Frontal cortex (tissue), 4 donors: ENCODE results near the gene SMAD2. TPM values are rescaled to one million over a fixed set of nuclear protein-coding genes. Genes with fewer than 3 reads are reported as not detected.

Source experiments
- DNase-seq, 2 donors: peaks; one replicate each; pipeline ENCODE4 v3.0.0; 2012; ENCODE audit warnings: low spot score in 2 of 2
- FAIRE-seq: peaks from 2 replicates; lab custom pipeline; 2012; peaks lifted over from hg19 to GRCh38; lab: Jason Lieb, UNC
- total RNA-seq: library from RNA; depleted of rRNA; stranded (reverse); fragments of >200 nt; gene quantifications from one replicate; pipeline ENCODE4 v1.2.3, GENCODE V29; 2014
- donor health status: control.
- donor health status: control.
- donor health status: control.

The SMAD2 gene
- total RNA-seq, 1 donor from 2014 or later = 45.2 TPM

- DNase-seq = no peak
- no peak for FAIRE-seq
Measured at GRCh38 chr18:47901624-47902362, 28.7 kb downstream of the SMAD2 start.

DNA sequence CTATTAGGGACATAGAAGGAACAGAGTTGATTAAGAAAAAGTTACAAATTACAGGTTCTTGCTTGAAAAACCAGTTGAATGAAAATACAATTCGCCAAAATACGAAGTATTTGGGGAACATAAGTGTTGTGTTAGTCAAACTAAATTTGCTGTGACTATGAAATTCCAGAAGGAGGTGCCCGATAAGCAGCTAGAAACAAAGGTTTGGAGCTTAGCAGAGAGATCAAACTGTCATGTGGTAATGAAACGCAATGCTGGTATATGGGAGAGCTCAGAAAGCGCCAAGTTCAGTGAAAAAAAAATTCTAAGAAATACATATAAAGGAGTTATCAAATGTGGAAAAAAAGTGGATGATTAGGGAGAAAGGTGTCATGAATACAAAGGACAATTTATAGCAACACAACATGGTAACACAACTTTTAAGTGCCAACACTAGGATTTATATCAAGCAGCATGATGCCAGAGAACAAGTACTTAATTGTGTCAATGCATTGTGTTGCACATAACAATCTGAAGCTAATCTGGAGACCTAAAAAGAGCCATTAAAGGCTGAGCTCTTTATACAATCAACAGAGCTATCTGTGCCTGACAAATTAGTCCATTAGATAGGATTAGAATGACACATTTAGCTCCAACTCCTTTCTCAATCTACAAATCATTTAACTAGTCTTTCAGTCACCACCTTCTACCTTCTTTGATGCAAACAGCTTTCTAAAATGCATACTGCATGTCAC is 31.2 kb downstream of the SMAD2 start:
- FAIRE-seq = no peak
- DNase-seq = no peak

DNA sequence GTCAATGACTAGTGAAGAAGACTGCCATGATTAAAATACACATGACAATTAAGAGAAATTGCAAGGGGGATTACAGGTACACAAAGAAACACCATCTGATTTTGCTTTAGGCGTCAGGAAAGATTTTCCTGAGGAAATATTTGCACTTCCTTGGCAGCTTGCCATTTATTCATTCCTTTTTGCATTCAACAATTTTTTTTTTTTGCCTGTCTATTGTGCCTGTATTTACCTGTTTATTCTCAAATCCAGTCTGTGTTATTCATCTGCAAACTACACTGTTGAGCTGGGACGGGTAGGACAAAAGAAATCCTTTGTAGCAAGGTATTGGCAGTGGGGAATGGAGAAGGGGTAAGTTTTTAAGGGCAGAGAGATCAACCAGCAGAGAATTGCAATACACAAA is 31.8 kb downstream of the SMAD2 start:
- no peak for FAIRE-seq
- no peak for DNase-seq

- DNase-seq = no peak
- FAIRE-seq = no peak
Measured at GRCh38 chr18:47898055-47898454, 32.4 kb downstream of the SMAD2 start.

DNA sequence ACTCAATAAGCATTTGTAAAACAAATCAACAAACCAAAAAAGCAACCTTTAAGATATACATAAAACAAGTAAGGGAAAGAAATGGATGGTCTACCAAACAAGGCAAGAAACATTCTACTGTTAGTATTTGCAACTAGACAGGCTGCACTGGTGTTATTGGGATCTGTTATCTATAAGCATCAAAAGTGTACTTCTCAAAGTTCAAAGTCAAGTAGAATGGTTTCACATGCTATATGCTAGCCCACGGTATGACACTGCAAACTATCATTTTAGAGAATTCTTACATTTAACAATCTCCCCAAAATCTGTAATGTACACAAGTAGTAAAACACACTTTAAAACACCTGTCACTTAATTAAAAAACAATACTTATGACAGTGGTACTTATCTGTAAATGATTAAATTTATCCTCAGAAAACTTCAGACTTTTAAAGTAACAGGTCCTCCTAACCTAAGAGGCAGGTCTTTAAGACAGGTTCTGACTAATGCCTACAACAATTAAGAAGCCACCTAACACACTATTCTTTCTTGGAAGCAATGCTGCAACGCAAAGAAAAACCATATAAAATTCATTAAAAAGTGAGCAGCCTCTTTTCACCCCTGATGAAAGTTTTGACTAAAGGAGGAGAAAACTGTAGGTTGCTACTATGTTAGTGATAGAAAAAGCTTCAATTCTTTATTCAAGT is 34.8 kb downstream of the SMAD2 start:
- no peak for DNase-seq
- FAIRE-seq = no peak

DNA sequence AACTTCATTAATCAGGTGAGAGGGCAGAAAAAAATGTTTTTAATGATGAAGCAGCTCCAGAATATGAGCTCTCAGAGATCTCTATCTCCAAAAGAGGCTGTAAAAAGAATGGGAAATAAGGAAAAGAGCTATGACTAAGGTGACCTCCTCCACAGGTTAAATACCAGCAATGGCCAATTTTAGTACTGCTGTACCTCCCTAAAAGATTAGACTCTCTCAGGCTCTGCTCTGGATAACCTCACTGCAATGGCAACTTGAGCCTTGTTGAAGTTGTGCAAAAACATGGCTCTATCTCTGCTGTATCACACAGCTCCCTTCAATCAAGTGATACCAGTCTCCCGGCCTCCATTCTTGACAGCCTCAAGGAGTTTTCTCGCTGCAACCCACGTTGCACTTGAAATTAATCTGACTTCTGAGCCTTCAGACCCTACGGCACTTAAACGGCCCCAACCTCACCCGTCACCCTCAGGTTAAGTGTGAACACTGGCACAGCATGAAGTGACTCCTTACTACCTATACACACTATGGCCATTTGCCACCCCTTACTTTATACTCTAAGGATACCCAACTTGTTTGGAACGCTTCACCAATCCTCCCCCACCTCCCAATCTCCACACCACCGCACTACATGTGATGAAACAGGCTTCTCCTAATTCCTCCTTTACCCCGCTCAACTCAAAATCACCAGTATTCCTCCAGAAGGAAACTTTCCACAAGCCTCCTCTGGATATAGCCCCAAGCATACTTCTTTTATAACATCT is 36.3 kb downstream of the SMAD2 start:
- FAIRE-seq (no peak), DNase-seq (no peak)

DNA sequence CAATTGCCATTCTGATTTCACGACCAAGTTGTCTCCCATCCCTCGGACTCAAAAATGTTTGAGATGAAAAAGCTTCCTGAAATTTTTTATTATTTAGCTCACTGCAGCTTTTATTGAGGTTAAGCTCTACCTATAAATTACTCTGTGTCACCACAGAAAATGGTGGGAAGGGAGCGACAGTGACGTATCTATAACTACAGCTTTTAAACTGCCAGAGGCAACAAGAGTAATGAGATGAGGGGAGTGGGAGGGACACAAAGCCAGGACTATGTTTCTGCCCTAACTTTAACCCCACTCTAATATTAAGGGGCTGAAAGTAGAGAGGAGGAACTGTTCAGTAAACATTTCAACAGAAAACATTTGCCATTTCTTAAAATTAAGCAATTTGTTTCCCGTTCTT is 37.4 kb downstream of the SMAD2 start:
- no peak for FAIRE-seq

DNA sequence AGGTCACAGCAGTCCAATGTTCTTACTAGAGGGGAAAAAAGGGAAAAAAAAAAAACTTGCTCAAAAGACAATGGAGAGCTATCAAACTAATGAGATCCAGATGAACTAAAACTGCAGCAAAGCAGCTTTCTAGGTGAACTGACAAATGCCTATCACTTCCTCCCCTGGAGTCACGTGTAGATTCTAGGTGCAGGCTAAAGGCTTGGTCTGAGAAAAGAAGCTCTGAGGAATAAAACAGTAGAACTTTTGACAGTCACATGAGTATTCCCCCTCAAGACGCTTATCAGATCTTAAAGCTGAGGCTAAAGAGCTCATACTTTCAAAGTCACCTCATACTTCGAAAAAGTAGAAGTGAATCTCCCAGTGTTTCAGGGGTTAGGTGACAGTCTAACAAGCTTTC is 42.3 kb downstream of the SMAD2 start:
- no peak for DNase-seq
- FAIRE-seq = no peak

More for the DNA sequence above, 37.4 kb downstream of the SMAD2 start:
- no peak for DNase-seq

DNA sequence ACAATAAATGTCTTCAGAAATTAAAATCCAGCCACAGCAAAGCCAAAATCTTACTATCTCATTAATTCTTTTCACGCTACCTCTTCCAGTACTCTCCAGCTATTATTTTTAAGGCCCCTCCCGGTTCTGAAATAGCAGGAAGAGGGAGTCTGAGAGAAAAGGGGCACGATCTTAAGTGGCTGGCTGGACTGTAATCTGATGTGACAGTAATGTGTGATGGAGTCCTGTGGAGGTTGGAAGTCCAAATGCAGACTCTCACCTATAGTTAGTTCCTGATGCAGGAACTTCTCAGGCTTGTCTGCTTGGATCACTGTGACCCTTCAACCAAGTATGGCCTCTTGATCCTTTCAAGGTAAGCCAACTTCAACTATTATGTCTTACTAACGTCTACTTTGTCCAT is 43.2 kb downstream of the SMAD2 start:
- DNase-seq (no peak), FAIRE-seq (no peak)

DNA sequence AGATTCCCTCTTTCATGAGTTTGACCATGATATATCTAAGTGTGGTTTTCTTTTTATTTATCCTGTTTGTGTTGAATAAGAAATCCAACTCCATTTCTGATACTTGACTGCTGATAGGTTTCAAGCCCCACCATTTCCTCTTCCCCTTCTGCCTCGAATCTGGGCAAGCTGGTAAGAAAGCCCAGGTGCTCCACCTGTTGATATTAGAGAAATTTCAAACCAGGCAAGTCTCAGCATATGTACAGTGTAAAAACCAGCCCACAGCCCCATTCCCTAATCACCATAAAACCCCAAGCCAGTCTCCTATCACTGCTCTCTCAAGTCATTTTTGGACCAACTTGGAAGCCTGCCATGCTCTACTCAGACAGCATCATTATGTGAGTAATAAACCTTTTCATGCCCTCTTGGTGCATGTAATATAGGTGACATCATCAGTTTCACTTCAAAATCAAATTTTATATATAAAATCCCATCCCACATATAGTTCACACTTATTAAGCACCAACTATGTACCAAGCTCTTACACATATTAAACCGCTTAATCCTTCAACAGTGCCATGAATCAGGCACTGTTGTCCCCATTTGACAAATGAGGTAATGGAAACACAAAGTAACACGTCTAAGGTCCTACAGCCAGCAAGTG is 46.6 kb downstream of the SMAD2 start:
- DNase-seq (no peak), FAIRE-seq (no peak)

- DNase-seq (no peak), FAIRE-seq (no peak)
Measured at GRCh38 chr18:47882641-47883040, 47.8 kb downstream of the SMAD2 start.

GRCh38 chr18:47881752-47882455 is 48.6 kb downstream of the SMAD2 start:
- FAIRE-seq (no peak), DNase-seq (no peak)

DNA sequence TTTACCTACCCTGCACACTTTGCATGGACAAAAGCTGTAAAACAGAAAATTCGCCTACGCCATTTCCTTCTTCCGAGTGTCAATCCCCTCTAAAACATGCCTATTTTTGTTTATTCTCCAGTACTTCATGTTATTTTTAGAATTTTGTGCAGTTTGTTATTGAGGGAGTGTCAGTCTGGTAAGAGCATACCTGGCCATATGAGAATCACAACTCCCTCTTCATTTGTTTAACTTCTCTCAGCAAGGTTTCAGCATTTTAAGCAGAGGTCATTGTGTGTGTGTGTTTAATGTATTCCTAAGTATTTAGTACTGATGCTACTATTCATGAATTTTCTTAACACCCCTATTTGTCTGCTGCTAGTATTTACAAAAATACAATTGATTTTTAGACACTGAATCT is 49.4 kb downstream of the SMAD2 start:
- FAIRE-seq = no peak
- DNase-seq = no peak

DNA sequence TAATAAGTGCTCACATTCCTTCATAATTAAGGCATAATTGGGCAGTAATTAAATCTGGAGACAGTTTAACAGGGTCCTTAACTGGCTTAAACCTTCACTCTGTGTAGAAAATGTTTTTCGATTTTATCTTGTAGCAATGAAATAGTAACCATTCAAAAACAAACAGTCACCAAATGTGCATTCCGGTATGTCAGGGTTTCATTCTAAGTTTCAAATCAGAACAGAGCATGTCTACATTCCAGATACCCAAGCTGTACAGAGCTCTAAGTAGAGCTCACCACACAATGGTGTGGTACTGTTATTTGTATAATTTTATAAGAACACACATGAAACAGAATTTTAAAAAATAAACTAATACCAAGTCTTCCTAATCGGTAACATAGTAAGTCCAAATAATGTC is 52.6 kb downstream of the SMAD2 start:
- FAIRE-seq (no peak), DNase-seq (no peak)

DNA sequence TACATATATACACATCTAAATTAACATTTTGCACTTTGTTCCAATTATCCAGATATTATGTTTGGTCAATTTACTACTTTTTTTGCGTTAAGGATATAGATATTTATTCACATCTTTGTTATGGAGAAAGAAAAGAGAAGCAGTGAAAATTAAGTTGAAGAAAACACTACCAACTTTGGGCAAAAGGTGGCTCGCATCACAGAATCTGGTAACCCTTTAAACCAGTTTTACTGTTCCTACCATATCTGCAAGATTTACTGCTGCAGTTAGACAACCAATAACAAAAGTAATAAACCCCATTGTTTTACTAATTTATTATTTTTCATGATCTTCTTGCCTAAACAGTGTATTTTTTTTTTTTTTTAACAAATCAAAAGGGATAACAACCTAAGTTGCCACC is 53.6 kb downstream of the SMAD2 start:
- no peak for FAIRE-seq

DNA sequence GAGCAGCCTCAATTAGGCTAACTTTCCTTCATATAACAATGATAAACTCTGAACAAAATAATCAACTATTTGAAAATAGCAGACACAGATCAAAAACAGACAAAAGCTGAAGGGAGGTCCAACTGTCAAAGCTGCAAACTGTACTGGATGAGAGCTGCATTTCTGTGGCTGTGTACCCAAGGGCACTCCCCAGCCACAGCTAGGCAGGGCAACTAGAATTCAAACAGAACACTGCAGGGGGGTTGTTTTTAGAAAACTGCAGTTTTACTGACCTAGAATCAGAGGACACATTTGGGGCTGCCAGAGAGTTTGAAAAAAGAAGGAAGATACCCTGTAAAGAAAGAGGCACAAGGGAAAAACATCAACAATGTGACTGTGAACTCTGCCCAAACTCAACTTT is 56.8 kb downstream of the SMAD2 start:
- no peak for DNase-seq
- no peak for FAIRE-seq

More for the DNA sequence above, 53.6 kb downstream of the SMAD2 start:
- DNase-seq = no peak

DNA sequence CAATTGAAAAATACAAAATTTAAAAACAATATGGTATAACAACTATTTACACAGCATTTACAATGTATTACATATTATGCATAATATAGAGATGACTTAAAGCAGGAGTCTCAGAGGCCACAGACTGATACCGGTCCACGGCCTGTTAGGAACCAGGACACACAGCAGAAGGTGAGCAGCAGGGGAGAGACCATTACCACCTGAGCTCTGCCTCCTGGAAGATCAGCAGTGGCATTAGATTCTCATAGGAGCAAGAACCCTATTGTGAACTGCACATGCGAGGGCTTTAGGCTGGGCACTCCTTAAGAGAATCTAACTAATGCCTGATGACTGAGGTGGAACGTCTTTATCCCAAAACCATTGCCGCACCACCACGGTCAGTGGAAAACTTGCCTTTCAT is 58.0 kb downstream of the SMAD2 start:
- DNase-seq (no peak), FAIRE-seq (no peak)

DNA sequence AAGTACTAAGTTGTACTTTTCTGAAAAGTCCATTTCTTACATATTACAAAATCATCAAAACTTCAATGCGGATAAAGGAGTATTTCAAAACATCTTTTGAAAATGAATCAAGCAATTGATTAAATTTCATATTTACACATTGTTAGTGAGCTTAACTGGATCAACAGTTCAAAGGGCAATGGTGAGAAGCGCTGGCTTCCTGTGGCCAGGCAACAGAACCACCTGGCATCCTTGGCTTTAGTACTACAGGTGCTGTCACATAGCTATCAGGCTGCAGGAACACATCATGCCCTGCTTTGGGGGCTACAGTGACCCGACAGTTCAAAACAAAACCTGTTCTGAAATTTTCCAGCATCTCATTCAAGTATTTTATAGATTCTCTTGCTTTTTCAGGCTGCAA is 59.2 kb downstream of the SMAD2 start:
- FAIRE-seq = no peak

DNA sequence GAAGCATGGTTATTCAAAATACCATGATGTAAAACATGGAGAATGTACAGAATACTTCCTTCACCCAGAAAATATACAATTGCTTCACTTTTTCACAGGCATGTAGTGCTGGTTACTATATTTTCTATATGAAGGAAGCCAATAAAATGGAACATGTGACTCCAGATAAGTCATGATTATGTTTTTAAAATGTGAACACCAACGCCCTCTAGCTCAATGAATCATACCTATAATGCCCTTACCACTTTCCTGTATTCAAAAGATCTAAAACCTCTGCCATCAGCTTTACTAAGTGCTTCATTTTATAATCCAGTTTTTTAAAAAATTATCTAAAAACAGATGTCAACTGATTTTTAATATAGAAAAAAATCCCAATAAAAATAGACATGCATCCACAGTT is 59.9 kb downstream of the SMAD2 start:
- no peak for FAIRE-seq
- no peak for DNase-seq

More for the DNA sequence above, 59.2 kb downstream of the SMAD2 start:
- no peak for DNase-seq
